CD4-positive, alpha-beta T cell treated with Interleukin-15 for 4 hours (primary cell): Measurements from ENCODE around the gene TFR2.
A peak's percentile ranks its signal among the peaks of the same experiment; 100 is the strongest.

Experiments
- DNase-seq: peaks from one replicate; pipeline ENCODE4 v3.0.0-alpha.2; 2020; ENCODE audit warnings: low spot score

TFR2 gene

GRCh38 chr7:100585511-100586265, 55.7 kb downstream of the TFR2 start, which contains the start of gene LRCH4:
TSS of gene LRCH4 (minus strand) at chr7:100586129. CDS start at chr7:100586100, 29 bp downstream.
- DNase-seq: peak; percentile 51

DNA sequence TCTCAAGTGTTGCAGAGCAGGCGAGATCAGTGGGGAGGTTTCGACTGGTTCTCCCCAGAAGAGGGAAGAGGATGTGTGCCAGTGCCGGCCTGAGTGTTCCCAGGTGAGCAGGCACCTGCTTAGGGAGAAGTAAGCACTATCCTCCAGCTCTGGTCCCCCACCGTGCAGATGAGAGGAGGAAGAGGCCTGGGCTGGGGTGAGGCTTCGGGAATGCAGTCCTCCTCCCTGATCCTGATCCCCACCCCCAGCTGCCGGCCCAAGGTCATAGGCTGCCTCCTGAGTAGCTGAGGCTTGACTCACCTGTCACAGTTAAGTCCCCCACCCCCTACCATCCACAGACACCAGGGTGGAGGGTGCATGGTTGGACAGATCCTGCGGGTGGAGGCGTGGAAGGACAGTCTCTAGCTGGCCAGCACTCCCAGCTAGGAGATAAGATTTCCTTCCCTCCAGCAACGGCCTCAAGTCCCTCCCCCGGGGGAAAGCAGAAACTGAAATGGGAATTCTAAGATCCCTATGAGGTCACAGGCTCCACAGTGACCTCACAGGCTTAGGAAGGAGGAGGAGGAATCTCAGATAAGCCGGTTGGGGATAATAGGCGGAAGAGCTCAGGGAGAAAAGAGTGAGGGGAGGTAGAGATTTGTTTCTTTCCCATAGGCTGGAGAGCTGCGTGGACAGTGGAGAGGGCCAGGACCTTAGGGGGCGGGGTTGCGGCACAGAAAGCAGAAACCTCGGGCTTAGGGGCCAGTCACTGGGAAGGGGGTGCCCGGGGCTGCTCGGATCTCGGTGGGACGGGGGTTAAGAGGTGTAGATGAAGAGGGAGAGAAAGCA, 56.5 kb downstream of the TFR2 start:
- DNase-seq: no peak

DNA sequence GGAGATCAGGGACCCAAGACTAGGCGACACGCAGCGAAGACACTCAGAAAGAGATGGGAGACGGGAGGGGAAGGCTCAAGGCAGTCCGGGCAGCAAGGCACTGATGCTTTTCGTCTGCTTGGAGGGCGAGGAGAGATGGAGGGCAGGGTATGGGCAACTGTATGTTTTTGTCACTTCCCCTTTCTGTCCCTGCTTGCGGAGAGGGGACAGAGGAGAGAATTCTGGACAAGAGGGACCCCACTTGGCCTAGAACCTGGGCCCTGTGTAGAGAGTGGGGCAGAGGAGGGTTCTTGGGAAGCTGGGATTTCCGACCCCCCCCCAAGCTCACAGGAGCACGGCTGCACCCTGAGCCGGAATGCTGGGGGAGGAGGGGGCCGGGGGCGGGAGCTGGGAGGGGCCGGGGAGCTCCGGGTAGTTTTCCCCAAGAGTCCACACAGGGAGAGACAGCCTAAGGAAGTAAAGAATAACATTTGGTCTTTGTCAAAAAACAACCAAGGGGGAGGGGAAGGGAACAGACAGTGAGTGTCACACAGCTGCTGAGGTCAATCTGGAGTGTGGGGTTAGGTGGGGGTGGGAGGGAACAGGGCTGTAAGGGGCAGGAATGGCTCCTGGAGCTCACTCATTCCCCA, 57.2 kb downstream of the TFR2 start:
- no peak for DNase-seq

DNA sequence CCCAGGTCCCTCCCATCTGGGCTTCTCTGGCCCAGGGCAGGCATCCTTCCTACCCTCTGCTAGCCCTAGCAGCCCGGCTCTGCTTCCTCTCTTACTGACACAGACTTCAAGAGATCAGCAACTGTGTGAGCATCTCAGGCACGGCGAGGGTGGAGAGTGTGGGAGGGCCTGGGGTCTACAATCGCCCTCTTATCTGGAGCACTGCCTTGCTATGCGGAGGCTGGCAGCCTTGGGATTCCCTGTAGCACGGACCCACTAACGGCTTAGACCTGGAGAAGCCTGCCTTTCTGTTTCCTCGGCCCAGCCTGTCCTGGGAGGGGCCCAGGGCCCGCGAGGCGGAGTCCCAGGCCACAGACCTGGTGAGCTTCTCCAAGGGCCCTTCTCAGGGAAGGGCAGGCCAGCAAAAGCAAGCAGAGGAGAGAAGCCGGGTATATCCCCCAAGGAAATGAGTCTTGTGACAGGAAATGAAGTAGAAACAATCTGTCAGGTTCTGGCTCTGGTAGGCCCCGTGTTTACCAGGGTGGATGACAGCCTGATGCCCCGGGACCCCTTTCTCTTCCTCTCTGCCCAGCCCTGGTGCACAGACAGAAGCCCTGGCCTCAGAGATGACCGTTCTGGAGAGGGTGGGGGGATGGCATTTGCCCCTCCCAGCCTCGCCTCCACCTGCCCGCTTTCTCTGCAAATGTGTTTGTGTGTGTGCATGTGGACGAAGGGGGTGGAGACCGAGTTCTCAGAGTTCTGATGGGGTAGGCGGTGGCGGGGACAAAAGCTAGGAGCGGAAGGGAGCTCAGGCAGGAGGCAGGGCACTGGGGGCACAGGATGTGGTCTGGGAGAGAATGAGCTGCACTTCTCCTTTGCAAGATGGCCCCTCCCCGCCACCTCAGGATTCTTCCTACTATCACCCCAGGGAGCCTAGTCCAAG, 58.0 kb downstream of the TFR2 start:
- DNase-seq: peak; percentile 62

DNA sequence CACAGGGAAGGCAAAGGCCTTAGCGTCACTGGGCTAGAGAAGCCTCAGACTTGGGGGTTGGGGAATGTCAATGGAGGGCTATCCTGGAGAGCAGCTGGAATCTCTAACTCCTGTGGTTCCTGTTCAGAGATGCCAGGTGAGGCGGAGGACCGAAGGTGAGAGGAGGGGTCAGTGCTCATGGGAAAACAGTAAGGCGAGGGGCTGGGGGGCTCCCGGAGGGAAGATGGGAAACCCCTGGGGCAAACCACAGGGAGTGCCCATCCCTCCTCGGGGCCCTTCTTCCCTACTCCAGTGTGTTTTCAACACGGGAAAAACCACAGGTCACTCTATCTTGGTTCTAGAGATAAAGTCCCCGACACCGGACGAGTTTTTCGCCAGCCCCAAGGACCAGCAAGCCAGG, 58.7 kb downstream of the TFR2 start:
- DNase-seq: no peak

DNA sequence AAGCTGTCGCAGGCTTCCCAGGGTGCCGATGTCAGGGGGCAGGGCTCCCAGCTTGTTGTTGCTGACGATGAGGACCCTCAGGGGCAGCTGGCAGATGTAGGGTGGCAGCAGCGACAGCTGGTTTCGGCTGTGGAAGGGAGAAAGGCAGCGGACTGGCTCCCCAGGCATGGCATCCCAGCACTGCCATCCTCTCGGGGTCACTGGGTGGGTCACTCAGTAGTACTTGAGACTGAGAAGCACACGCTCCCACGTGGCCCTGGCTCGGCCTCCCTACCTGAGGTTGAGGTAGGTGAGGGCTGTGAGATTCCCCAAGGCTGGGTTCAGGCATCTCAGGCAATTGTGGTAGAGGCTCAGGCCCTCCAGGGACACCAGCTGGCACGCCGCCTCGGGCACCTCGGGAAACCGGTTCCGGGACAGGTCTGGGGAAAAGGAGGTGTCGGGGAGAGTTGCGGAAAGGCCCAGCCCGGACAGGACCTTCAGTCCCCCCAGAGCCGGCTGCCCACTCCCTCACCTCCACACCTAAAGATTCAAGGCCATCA, 59.2 kb downstream of the TFR2 start:
- DNase-seq: no peak

DNA sequence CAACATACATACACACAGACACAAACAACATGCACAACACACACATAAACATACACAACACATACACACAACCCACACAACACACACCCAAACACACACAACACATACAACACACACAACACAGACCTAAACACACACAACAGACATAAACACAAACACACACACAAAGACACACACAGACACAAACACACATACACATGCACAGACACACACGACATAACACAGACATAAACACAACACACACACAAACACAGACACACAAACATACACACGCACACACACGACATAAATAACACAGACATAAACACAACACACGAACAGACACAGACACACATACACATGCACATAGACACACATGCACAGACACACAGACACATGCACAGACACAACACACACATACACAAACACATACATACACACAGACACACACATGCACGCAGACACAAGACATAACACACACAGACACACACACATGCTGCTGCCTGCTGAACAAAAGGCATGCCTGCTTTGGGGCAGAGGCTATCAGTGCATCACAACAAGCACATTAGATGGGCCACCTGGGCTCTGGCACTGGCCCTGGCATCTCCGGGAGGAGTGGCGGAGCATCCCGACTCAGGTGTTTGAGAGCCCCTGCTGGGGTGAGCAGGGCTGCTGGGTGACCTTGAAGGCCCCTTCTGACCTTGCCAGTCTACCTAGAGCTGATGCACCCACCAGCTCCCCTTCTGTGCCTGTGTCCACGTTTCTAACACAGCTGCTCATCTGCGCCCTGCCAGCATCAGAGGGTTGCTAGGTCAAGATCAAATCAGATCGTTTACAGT, 60.7 kb downstream of the TFR2 start:
- no peak for DNase-seq

- no peak for DNase-seq
Measured at GRCh38 chr7:100578246-100579183, 62.8 kb downstream of the TFR2 start.

DNA sequence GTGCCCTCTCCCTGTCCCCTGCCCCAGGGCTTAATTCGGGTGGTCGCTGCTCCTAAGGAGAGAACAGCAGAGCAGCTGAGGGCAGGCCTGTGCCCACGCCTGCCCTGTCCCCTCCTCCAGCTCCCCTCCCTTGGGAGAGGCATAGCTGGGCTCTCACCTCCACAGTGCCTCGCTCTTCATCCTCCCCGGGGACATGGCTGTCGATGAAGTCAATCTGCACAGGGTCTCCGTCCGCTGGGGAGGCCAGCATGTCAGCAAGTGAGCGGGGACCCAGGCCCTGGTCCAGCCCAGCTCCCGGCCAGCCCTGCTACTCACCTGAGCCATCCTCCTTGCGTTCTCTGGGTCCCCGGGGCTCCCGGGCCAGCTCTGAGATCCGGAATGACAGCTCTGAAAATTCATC, 63.8 kb downstream of the TFR2 start:
- no peak for DNase-seq

DNA sequence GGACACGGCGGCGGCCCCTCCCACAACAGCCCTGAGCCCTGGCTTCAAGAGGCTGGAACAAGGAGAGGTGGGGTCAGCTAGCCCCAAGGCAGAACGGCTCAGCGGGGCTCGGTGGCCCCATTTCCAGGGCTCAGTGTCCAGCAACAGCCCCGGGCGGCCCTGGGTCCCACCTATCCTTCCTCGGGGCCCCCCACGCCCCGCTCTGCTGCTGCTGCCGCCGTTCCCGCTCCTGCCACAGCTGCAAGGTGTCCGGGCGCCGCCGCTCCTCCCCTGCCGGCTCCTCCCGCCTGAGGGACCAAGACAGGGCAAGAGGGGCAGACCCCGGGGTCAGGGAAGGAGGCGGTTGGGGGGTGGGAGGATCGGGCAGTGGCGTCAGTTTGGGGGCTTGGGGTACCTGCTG, 64.2 kb downstream of the TFR2 start:
- no peak for DNase-seq

DNA sequence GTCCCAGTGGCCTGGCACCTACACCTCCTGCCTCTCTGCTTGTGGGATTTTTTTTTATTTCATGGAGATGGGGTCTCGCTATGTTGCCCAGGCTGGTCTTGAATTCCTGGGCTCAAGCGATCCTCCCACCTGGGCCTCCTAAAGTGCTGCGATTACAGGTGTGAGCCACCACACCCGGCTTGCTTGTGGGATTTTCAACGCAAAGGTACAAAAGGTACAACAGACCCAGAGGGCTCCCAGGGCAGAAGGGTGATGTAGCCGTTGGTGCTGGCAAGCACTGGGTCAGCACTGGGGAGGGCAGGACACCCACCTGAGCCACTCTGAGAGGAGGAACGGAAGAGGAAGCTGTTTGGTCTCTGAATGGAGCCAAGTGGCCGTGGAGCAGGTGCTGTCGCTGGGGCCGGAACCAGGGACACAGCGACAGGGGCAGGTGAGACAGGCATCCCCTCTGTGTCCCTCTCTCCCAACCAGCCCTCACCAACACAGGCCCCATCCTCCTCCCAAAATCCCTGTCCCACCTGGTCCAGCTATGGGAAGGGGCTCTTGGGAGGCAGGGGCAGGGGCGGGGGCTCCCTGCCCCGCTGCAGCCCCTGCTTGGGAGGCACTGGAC, 64.9 kb downstream of the TFR2 start:
- no peak for DNase-seq

- DNase-seq: no peak
Measured at GRCh38 chr7:100575746-100576383, 65.5 kb downstream of the TFR2 start.

- DNase-seq: no peak
Measured at GRCh38 chr7:100575206-100575631, 66.1 kb downstream of the TFR2 start.

DNA sequence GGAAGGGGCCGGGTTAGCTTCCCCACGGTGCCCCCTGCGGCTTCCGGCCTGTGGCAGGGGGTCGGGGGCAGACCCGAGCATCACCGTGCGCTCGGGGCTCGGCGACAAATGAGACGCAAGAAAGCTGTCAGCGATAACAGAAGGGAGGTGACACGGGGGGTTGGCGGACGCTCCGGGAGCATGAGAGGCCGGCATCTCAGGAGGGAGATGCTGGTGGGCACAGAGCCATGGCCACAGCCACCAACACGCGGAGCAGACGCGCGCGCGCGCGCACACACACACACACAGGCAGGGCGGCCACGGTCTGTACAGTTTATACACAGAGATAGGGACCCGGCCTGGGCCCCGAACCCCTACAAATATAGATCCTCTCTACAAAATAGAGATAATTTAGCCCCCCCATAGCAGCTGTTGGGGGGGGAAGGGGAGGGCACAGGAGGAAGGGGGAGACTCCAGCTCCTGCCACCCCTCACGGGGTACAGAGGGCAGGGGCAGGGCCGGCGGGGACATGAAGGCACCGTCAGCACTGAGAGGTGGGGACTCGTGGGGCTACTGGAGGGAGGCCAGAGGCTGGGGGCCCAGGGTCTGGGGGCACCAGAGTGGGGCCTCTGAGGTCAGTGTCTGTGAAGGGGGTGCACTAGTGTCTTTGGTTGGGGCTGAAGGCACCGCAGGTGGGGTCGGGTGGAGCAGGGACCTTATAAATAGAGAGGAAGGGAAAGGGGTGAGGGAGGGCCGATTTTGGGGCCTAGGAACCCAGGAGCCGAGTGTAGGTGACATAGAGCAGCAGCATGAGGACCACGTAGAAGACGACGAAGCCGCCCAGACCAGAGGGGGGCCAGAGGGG, 66.8 kb downstream of the TFR2 start:
- no peak for DNase-seq

DNA sequence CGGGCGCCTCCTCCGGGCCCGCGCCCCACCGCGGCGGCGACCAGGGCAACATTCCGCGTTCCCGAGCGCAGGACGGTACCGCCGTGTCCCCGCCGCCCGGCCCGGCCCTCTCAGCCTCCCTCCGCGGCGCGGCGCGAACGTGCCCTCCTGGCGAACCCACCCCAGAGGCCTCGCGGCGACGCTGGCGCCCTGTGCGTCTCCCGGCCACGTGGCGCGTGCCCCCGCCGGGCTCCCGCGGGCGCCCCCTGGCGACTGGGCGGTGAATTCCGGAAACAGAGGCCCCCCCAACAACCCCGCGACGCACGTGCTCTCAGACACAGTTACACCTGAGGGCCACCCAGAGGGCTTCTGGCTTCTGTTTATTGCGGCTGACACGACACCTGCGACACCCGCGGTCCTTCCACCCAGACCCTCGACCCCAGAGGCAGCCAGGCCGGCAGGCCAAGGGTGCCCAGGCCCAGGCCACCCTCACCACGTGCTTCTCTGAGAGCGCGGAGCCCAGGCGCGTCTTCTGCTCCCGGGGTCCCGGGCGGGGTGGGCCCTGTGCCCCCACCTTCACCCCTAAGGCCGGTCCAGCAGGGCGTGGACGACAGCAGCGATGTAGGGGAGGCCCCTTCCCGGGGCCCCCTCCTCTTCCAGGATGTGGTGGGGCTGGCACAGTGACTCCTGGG, 67.5 kb downstream of the TFR2 start, which contains the start of gene SAP25:
SAP25 (minus strand) TSS at position 210 of the 671 bp plus-strand sequence; CDS start at position 52, 158 bp downstream.
- DNase-seq: no peak

DNA sequence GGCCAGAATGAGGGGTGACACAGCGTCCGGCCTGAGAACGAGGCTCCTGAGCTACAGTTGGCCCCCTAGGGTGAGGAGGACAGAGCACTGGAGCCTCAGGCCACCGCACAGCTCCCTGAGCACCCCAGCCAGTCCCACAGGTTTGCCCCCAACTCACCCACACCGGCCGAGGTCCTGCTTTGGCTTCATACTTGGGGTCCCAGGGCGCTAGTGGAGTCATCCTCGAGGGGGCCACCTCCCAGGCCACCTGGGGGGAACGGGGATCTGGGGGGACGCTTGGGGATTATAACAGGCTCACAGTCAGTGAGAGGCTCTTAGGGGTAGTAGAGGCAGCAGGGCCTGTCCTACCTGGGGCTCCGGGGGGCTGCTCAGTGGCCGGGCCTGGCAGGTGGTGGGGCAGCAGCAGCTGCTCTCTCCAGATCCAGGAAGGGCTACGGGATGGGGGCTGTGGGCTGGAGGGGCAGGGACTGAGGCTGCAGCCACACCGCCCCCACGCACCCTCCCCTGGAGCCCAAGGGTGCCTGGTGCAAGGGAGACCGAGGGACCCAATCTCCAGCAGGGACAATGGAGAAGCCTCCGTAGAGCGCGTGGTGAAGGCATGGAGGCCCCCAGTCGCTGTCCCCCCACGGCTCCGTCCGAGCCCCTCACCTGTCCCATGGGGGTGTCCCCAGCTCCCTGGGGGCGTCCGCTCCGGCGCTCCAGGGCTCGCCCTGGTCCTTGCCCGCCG, 68.2 kb downstream of the TFR2 start:
- no peak for DNase-seq
